ENCODE data around the gene IL4R. TPM values are rescaled to one million over a fixed set of nuclear protein-coding genes. Genes with fewer than 3 reads are reported as not detected.
"Not testable (repeated sequence)": the region's sequence is repeated elsewhere in the genome, so short reads cannot be mapped to it uniquely, and the experiment has no call there.

IL4R gene
- total RNA-seq, 1 donor from 2014 or later: 31.7 TPM

GRCh38 chr16:27381236-27381635 lies 67.5 kb downstream of the IL4R start:
- DNase-seq (ENCODE audit: low read depth): no peak

- no peak for DNase-seq (ENCODE audit: low read depth)
These were observed 68.4 kb downstream of the IL4R start for GRCh38 chr16:27381974-27382855.

GRCh38 chr16:27383556-27384243 lies 69.9 kb downstream of the IL4R start:
- DNase-seq (ENCODE audit: low read depth): no peak

GRCh38 chr16:27384425-27384824 lies 70.7 kb downstream of the IL4R start:
- no peak for DNase-seq (ENCODE audit: low read depth)

GRCh38 chr16:27385398-27385797 lies 71.6 kb downstream of the IL4R start:
- DNase-seq (ENCODE audit: low read depth): no peak

GRCh38 chr16:27386674-27387073 lies 72.9 kb downstream of the IL4R start:
- DNase-seq (ENCODE audit: low read depth): no peak

- no peak for DNase-seq (ENCODE audit: low read depth)
These were observed 74.0 kb downstream of the IL4R start for GRCh38 chr16:27387724-27388123.

GRCh38 chr16:27389272-27389961 lies 75.6 kb downstream of the IL4R start:
- DNase-seq (ENCODE audit: low read depth): no peak

GRCh38 chr16:27390151-27390550 lies 76.4 kb downstream of the IL4R start:
- DNase-seq (ENCODE audit: low read depth): no peak

GRCh38 chr16:27392671-27393070 lies 78.9 kb downstream of the IL4R start:
- DNase-seq (ENCODE audit: low read depth): no peak

GRCh38 chr16:27394516-27394915 lies 80.7 kb downstream of the IL4R start:
- DNase-seq (ENCODE audit: low read depth): no peak

GRCh38 chr16:27398341-27398893 lies 84.6 kb downstream of the IL4R start:
- DNase-seq (ENCODE audit: low read depth): not testable (repeated sequence)

GRCh38 chr16:27398894-27399853 lies 85.4 kb downstream of the IL4R start:
- no peak for DNase-seq (ENCODE audit: low read depth)

- DNase-seq (ENCODE audit: low read depth): no peak
These were observed 86.2 kb downstream of the IL4R start for GRCh38 chr16:27399969-27400368.

GRCh38 chr16:27400751-27401620 lies 87.2 kb downstream of the IL4R start:
- peak; percentile 68 for DNase-seq (ENCODE audit: low read depth)

- no peak for DNase-seq (ENCODE audit: low read depth)
These were observed 88.2 kb downstream of the IL4R start, which contains the start of gene IL21R for GRCh38 chr16:27401768-27402568. Gene IL21R, plus strand, starts transcription at chr16:27402174. Its CDS starts 27,898 bp downstream, at chr16:27430072.

GRCh38 chr16:27402569-27402963 lies 88.8 kb downstream of the IL4R start:
- no peak for DNase-seq (ENCODE audit: low read depth)

- no peak for DNase-seq (ENCODE audit: low read depth)
These were observed 89.3 kb downstream of the IL4R start for GRCh38 chr16:27402964-27403600.

GRCh38 chr16:27403601-27403992 lies 89.8 kb downstream of the IL4R start:
- DNase-seq (ENCODE audit: low read depth): no peak

Data from renal cortical epithelial cell (primary cell).